ENCODE measurements around the gene DCANP1.

GRCh38 chr5:135487839-135488514 lies 40.8 kb upstream of the DCANP1 start:
- TF ChIP-seq POLR2AphosphoS5 (IDR thresholded peaks at IDR 0.05) = no peak
- no peak for TF ChIP-seq CTCF (IDR thresholded peaks at IDR 0.05)
